HPDE6-E6E7 (cell line): ENCODE results near the gene EPB41L4A.
"Not testable (repeated sequence)": the region's sequence is repeated elsewhere in the genome, so short reads cannot be mapped to it uniquely, and the experiment has no call there.

Experiments used
- DNase-seq: peaks from one replicate; pipeline ENCODE4 v3.0.0; 2011; ENCODE audit warnings: missing footprints; ENCODE audit errors: extremely low spot score

EPB41L4A gene

DNA sequence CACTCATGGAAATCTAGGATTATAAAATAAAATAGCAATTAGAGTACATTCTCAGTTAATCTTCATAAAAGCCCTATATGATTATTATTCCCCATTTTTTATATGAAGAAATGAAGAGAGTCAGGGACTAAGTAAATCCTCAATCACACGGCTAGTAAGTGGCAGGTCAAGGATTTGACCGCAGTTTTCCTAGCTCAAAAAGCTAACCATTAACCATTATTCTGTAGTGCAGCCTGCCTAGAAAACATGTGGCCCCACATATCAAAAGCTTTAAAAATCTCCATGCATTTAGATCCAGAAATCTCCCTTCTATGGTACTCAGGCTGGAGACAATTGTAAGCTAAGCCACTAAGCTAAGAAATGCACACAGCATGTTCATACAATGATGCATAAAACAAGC lies 21.4 kb downstream of the EPB41L4A start:
- DNase-seq, result no peak

DNA sequence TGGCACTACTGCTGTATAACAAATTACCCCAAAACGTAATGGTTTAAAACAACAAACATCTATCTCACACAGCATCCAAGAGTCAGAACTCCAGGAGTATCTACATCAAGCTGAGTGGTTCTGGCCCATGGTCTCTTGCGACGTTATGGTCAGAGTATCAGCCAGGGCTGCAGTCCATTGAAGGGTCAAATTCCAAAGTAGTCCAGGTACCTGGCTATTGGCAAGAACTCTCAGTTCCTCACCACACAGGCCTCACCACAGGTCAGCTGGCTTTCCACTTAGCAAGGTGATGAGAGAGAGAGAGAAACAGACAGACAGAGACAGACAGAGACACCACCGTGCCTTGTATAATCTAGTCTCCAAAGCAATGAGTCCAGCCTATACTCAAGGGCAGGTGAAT lies 22.6 kb downstream of the EPB41L4A start:
- DNase-seq, result no peak

DNA sequence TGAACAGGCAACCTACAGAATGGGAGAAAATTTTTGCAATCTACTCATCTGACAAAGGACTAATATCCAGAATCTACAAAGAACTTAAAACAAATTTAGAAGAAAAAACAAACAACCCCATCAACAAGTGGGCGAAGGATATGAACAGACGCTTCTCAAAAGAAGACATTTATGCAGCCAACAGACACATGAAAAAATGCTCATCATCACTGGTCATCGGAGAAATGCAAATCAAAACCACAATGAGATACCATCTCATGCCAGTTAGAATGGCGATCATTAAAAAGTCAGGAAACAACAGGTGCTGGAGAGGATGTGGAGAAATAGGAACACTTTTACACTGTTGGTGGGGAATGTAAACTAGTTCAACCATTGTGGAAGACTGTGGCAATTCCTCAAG lies 23.8 kb downstream of the EPB41L4A start:
- not testable (repeated sequence) for DNase-seq

DNA sequence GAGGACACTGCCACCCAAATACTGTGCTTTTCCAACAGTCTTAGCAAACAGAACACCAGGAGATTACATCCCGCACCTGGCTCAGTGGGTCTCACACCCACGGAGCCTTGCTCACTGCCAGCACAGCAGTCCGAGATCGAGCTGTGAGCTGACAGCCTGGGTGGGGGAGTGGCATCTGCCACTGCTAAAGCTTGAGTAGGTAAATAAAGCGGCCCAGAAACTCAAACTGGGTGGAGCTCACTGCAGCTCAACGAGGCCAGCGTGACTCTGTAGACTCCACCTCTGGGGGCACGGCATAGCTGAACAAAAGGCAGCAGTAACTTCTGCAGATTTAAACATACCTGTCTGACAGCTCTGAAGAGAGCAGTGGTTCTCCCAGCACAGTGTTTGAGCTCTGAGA lies 28.8 kb downstream of the EPB41L4A start:
- DNase-seq, result no peak

DNA sequence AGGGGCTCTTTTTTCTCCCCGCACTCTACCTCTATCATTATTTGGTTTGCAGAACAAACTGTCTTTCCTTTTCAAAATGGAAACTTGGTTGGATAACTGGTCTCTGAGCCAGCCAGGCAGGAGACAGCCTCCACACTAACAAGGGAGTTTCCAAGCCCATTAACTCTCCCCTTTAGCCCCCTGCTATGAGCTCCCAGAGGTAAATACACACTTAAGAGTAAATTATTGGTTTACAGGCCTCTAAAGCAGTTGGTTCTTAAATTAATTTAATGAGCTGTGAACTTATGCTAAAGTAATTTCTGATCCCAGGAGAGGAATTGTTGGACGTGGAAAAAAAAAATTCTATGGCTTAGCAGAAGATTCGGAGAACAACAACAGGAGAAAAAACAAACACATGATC lies 30.3 kb downstream of the EPB41L4A start:
- DNase-seq, result no peak

DNA sequence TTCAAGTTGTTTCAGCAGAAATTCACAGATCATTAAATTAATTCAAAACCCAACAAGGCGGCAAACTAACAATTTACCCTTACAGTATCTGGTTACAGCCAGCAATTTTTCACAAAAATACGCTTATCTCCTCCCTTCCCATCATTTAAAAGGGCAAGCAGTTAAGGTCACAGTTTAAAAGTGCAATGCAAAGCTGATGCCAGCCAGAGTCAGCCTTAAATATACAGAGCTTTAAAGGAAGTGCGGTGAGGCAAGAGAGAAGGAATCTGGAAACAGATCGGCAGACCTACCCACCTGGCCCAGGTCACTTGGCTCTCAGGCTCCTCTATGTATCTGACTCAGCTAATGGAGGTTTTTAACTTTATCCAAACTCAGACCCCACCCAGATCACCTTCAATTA lies 31.0 kb downstream of the EPB41L4A start:
- no peak for DNase-seq

DNA sequence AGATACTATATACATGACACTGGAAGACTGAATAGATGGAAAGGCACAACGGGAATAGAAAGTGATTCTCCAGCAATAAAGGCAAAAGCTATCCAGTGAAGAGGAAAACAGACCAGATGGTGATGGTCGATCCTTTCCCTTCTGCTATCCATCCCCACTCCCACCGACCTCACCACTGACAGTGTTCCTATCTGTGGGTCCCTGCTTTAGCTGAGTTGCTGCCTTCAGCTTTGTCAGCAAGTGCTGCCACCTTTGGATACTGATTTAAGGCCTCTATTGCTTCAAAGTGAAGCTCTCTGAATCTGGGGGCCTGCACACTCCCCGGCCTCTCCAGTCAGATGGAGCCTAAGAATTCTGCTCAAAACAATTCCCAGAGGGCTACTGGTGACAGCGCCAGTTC lies 32.3 kb downstream of the EPB41L4A start:
- no peak for DNase-seq

DNA sequence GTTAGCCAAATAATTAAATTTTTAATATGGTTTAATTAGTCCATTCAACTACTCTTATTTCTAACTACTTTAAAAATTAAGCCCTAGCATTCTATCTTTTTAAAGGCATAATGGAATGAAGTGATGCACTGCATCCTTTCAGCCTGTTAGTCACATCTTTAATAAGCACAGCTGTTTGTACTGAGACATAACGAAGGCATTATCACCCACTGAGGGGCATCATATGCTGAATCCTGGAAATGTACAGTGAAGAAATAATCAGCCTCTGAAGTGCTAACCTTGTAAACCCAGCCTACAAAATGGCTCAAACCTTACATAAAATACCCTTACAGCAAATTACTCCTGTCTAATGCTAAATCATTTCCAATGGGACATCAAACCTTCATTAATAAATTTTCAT lies 33.1 kb downstream of the EPB41L4A start:
- no peak for DNase-seq

DNA sequence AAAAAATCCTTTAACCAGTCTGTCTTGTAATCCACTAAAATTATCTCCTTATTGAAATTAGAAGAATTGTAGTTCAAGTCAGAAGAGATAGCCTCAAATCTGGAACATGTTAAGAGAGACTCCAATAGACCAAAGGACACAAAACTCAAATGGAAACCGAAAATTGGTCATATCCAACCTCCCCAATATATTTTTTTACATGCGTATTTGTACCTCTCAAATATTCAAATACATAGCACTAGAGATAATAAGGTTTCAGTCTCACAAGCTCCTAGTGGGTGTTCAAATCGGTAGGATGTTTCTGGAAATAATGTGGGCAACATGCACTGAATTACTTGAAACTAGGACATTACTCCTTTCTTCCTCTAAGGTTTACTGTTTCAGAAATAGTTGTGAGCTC lies 33.5 kb downstream of the EPB41L4A start:
- DNase-seq, result no peak

DNA sequence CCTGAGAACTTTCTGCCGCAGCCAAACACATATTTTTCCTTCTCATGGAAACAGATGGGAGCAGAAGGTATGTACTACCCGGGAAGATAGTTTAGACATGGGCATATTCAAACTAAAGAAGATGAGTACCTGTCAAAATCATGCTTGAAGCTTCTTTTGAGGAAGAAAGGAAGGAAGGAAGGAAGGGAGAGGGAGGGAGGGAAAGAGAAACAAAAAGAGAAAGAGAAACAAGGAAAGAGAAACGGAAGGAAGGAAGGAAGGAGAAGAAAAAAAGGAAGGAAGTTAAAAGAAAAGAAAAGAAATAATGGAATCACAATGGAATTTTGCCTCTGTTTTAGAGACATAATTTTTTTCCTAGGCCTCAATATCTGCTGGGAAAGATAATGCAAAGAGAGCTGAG lies 34.6 kb downstream of the EPB41L4A start:
- DNase-seq, result no peak

DNA sequence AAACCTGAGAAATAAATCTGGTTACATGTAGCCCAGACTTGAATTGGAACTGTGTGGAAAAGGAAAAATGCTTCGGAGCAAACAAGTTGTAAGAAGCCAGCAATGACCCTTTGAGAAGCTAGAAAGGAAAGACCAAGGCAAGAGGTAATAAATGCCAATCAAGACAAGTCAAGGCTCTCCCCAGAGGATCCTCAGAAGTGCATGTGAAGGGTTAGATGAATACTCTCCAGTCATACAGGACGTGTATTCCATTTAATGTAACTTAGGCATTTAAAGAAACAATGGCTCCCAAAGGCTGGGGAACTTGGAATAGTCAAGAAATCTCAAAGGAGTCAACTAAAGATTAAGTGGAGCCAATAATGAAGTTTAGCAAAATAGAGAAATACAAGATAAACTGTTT lies 36.2 kb downstream of the EPB41L4A start:
- DNase-seq, result no peak

DNA sequence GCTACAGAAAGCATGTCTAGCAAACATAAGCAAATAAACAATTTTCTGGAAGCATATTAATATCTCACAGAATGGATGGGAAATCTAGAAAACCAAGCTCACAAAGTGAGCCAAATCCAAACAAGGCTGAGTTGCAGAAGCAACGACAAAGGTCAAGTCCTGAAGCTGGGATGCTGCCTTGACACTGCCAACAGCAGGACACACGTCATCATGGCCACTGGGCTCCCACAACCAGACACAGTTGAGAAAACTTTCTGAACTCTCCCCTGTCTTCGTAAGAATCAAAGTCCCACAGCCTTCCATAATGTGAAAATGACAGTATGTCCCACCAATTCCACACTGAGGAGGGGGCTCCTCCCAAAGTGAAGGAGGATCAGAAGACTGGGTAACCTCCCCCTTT lies 37.6 kb downstream of the EPB41L4A start:
- no peak for DNase-seq

DNA sequence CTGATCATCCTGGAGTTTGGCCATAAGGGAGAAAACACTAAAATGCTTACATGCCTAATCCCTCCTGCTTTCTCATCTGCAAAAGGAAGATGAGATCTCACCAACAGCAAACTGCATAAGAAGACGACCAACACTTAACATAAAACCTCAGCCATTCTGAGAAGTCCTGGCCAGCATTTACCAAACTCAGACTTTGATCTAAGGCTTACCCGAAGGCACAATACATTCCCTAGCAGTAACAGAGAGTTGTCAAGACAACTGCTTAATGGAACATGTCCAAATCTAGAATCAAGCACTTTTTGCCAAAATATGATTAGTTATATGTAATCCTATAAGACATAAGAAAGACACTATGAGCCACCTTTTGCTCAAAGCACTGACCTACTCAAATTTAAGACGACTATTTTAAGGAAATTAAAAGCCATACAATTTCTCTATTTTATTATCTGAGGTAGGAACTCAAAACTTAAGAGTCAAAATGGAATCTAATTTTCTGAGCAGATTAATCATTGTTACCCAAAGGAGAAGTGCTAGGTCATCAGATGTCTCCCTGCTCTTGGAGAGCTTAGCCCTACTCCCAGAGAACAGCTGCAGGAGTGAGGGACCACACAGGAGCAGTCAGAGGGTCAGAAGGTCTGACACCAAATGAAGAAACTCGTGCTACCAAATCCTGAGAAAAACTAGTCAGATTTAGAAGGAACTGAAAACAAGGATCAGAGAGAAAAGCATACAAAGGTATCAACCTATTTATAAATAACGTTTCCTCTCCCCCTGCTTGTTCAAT lies 39.3 kb downstream of the EPB41L4A start:
- no peak for DNase-seq

DNA sequence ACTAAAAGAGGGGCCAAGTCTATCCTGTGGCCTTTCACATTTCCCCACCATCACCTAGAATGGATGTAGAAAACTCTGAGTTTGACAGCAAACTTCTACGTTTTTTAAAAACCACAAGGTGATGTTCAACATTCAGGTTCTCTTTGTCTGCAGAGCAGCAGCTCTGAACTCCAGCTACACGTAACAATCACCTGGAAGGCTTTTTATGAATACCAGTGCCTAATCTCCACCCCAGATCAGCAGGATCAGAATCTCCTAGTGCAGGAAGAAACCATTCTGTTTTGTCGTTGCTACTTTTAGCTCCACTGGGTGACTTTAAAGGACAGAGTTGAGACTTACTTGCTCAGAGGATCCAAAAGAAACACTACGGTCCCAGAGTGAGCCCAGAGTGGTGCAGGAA lies 44.3 kb downstream of the EPB41L4A start:
- no peak for DNase-seq

DNA sequence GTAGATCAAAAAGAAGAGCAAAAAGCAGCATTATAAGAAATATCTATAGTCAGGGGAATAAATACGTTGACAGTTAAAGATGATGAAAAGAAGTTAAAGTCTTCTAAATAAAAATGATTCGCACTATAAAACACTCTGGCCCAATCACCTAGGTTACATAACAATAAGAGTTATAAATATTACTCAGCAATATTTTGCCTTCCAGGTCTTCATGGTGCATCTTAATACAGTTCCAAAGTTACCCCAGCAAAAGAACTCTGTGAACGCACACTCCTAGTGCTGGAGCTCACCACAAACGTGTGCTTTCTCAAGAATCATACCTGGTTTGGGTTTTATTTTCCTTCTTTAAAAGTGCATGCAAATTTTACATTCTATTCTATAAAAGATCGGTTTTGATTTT lies 44.7 kb downstream of the EPB41L4A start:
- DNase-seq, result no peak

DNA sequence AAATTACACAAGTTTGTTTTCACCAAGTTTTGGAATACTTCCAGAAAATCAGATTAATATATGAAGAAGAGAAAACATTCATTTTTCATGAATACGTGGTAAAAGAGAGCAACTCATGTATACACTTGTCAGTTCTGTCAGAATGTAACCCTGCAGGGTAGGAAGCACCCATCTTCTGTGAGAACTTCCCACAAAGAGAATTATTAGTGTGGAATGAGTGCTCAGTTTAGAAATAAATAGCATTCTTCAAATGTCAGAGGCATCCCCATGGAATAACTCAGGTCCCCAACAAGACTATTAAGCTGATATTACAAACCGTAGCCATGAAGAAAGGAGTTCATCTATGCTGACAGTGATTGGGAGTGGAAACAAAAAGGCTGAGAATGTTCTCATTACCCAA lies 45.2 kb downstream of the EPB41L4A start:
- DNase-seq, result no peak

DNA sequence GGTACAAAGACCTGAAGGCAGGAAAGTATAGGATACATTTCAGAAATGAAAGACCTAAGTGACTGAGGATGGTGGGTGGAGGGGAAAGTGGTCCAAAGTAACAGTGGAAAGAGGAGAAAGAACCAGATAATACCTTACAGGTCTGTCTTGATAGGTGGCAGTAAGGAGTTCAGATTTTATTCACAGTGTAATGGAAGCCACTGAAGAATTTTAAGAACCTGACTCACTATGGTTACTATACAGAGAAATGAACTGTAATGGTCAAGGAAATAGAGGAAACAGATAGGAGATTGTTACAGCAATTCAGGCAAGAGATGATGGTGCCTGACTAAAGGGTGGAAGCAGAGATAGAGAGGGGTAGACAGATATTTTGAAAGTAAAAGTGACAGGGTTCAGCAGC lies 46.5 kb downstream of the EPB41L4A start:
- peak; percentile 25 for DNase-seq

DNA sequence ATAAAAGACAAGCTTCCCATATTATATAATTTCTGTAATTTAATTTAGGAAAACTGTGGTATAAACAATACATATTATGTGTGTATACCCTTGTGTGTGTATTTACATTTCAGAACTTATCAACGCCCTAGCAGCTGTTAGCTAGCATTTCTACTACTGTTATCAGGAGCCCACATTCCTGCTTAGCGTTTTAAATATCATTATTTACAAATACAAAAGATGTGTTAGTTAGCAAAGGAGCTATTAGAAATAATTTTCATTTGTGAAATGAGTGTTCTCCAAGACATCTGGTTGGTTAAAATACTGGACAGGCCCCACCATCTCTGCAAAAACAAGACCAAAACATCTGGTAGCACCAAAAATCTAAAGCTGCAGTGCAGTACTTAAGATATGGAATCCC lies 48.0 kb downstream of the EPB41L4A start:
- DNase-seq, result no peak

DNA sequence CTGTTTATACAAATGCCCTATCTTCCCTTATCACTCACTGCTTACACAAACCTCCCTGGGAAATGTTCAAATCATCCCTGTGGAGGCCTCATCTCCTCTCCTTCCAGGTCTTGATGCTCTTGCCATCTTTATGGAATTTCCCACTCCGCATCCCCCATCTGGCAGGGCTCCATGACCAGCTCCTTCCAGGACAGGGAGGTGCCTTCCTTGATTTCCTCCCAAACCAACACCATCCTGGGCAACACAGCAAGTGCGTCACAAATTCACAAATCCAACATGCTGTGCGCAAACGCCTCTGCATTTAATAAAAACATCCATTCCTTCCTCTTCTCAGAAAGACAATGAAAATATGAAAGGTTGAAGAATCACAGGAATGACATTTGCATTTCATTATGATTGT lies 51.7 kb downstream of the EPB41L4A start:
- no peak for DNase-seq

DNA sequence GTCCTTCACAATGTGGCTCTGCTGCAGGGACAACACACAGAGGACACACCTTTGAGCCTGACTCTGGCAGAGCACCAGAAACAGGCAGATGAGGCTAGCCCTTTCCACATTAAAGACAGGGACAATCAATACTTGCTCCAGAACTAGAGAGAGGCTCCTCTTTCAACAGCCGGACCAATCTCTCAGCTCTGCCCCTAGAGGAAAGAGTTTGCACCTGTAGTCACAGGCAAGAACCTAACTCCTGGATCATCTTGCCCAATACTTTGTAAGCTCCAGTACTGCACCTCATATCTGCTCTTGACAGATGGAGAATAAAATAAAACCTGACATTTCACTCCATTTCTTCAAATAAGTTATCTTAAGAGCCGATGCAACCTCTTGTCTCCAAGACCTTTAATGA lies 52.1 kb downstream of the EPB41L4A start:
- DNase-seq, result peak; percentile 19

DNA sequence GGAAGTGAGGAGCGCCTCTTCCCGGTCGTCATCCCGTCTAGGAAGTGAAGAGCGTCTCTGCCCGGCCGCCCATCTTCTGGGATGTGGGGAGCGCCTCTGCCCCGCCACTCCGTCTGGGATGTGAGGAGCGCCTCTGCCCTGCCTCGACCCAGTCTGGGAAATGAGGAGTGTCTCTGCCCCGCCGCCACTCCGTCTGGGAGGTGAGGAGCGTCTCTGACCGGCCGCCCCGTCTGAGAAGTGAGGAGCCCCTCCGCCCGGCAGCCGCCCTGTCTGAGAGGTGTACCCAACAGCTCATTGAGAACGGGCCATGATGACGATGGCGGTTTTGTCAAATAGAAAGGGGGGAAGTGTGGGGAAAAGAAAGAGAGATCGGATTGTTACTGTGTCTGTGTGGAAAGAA lies 58.3 kb downstream of the EPB41L4A start:
- DNase-seq, result not testable (repeated sequence)

DNA sequence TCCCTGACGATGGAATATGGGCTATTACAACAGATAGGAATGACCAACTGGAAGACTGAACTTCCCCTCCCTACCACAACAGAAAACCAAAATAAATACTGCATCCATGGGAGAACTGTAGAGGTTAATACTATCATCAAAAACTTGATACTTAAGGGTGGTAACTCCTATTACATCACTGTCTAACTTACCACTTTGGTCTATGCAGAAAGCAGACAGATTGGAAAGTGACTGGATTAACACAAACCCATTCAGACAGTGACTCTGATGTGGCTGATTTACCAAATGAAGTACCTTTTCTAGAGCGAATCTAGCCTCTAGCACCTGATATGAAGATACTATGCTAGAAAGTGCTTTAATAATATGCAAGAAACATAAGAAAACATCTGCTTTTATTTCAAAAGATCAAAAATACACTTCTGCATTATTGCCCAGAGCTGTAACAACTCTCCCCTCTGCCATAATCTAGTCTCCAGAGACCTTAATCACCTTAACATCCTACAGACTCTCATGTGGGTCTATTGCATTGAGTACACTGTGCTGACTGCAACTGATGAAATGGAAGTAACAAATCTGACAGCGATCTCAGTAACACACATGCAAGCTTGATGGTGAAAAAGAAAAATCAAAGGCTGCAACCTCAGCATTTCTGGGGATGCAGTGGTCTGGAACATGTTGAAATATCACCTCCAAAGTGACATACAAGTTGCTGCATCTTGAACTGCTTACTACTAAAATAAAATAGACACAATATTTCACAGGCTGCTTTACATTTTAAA lies 62.7 kb downstream of the EPB41L4A start:
- no peak for DNase-seq

DNA sequence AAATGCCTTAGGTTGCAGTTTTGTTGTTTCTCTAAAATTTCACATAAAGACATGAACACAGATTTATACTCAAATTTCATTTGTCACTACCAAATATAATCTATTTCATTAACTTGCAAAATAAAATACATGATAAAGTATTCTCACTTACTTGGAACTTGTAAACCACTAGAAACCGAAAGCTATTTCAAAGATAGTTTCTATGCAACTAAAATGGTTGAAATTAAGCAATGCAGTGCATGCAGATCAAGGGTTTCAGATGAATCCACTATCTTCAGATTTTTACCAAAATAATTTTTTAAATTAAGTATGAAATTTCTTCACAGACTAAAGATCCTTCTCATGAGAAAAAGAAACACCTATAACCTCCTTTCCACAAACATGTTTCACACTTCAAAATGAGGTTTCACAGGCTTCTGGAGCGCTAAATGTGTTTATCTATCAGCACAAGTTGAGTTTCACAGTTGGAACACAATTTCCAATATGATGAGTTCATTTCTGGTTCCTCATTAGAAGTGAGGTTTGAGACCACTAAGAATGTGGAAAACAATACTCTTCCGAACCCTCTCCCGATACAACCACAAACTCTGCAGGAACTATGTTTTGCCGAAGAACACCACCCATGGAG lies 63.9 kb downstream of the EPB41L4A start:
- DNase-seq, result no peak
